HepG2 (cell line): ENCODE data around the gene SH2D3A. TPM values are rescaled to one million over a fixed set of nuclear protein-coding genes. Genes with fewer than 3 reads are reported as not detected.

Source experiments
- ATAC-seq: fragments of 200-7000 bp; cut with Tn5 transposase; 3 replicates; pipeline ENCODE4 v1.9.1; 2020; ENCODE audit warnings: mild to moderate bottlenecking, moderate library complexity
- BruUV-seq: library from RNA; stranded (reverse); fragments of 400-500 nt; replicated peaks from 2 replicates; lab custom pipeline; 2021; lab: Mats Ljungman, UMichigan
- CTCF ChIA-PET: fragments of 300-600 bp; formaldehyde crosslinking; extraction: SDS; loops from one replicate; lab custom pipeline; 2021; ENCODE audit warnings: low total read pairs, inconsistent platforms, low intra/inter-chr PET ratio; lab: Yijun Ruan, JAX
- POLR2A ChIA-PET: fragments of 350-600 bp; sonication (Branson Sonifier 250); formaldehyde crosslinking; loops from one replicate; lab custom pipeline; 2020; ENCODE audit warnings: antibody characterized with exemption, inconsistent platforms; lab: Yijun Ruan, JAX
- DNase-seq: peaks from one replicate; pipeline ENCODE4 v3.0.0-alpha.2; 2015; ENCODE audit warnings: low spot score
- FAIRE-seq: peaks from 3 replicates; lab custom pipeline; 2011; peaks lifted over from hg19 to GRCh38; lab: Jason Lieb, UNC
- H2AFZ ChIP-seq: one replicate; pipeline ENCODE4 v1.6.1; 2011; ENCODE audit warnings: low read length, inconsistent platforms
- H3K27ac ChIP-seq: fragments of 300-600 bp; 3 replicates; pipeline ENCODE4 v1.8.0; 2011; ENCODE audit warnings: mixed run types, mild to moderate bottlenecking, mixed read lengths, low read length, inconsistent platforms; ENCODE audit not compliant: insufficient read depth; ENCODE audit errors: extremely low read length
- H3K27me3 ChIP-seq, 2 experiments: fragments of 200-600 bp in 1 of 2; 2 replicates in 1 of 2; 3 replicates in 1 of 2; pipeline versions ENCODE4 v1.6.0 to v1.8.0; 2011; ENCODE audit warnings: low read length in 2 of 2, mild to moderate bottlenecking in 2 of 2, moderate library complexity in 2 of 2, inconsistent platforms in 1 of 2; ENCODE audit not compliant: insufficient read depth in 2 of 2, control insufficient read depth in 1 of 2
- H3K36me3 ChIP-seq, 2 experiments: fragments of 200-600 bp in 1 of 2; replicated peaks in 1 of 2; 2 replicates in 1 of 2; 3 replicates in 1 of 2; pipeline versions ENCODE4 v1.5.1 to v1.8.0; 2011; ENCODE audit warnings: low read length in 2 of 2, inconsistent platforms in 1 of 2; ENCODE audit not compliant: insufficient read depth in 2 of 2, control insufficient read depth in 1 of 2
- H3K4me1 ChIP-seq: 2 replicates; pipeline ENCODE4 v1.5.1; 2012; ENCODE audit warnings: low read length, inconsistent platforms; ENCODE audit not compliant: insufficient read depth
- H3K4me2 ChIP-seq: 2 replicates; pipeline ENCODE4 v1.6.0; 2011; ENCODE audit warnings: low read depth, low read length, inconsistent platforms
- H3K4me3 ChIP-seq, 3 experiments: fragments of 200-600 bp in 1 of 3; sonication (generic), shearing (Covaris generic) in 1 of 3; replicated peaks in 1 of 3; 2 replicates each; pipeline ENCODE4 v1.5.1; 2011 to 2016; ENCODE audit warnings: low read length in 3 of 3, inconsistent platforms in 2 of 3, low read depth in 2 of 3, mild to moderate bottlenecking in 2 of 3, control low read depth in 1 of 3, mixed read lengths in 1 of 3; ENCODE audit not compliant: insufficient read depth in 1 of 3
- H3K79me2 ChIP-seq: one replicate; pipeline ENCODE4 v1.6.1; 2011; ENCODE audit warnings: low read length, inconsistent platforms; ENCODE audit not compliant: insufficient read depth
- H3K9ac ChIP-seq: 2 replicates; pipeline ENCODE4 v1.6.0; 2011; ENCODE audit warnings: mild to moderate bottlenecking, low read depth, low read length, inconsistent platforms; ENCODE audit not compliant: insufficient read depth
- H3K9me3 ChIP-seq: 2 replicates; pipeline ENCODE4 v1.5.1; 2012; ENCODE audit warnings: mild to moderate bottlenecking, low read length
- H4K20me1 ChIP-seq: 2 replicates; pipeline ENCODE4 v1.6.0; 2011; ENCODE audit warnings: inconsistent platforms, mild to moderate bottlenecking, low read length, moderate library complexity; ENCODE audit not compliant: insufficient read depth
- E2F5 ChIP-seq: sonication (generic); formaldehyde crosslinking; conservative IDR thresholded peaks from 2 replicates; pipeline ENCODE4 v1.4.0; 2020; ENCODE audit warnings: missing genetic modification reagents
- HNF1A ChIP-seq, 2 experiments: sonication (generic) in 1 of 2; formaldehyde crosslinking in 1 of 2; IDR thresholded peaks; 2 replicates each; pipeline versions ENCODE4 v1.4.0 to v1.6.1; 2016 to 2020; ENCODE audit warnings: borderline replicate concordance in 1 of 2, low read depth in 1 of 2, mild to moderate bottlenecking in 1 of 2, missing genetic modification reagents in 1 of 2
- PHB2 ChIP-seq: fragments of 450-650 bp; IDR thresholded peaks from 2 replicates; pipeline ENCODE4 v1.6.1; 2018; ENCODE audit not compliant: partially characterized antibody
- PTBP1 ChIP-seq: fragments of 200-400 bp; formaldehyde crosslinking; IDR thresholded peaks from 2 replicates; pipeline ENCODE4 v1.6.1; 2018; ENCODE audit warnings: low read length, low read depth; ENCODE audit not compliant: poor library complexity, severe bottlenecking
- RBFOX2 ChIP-seq: fragments of 200-400 bp; formaldehyde crosslinking; IDR thresholded peaks from 2 replicates; pipeline ENCODE4 v1.6.1; 2017; ENCODE audit warnings: low read depth, mild to moderate bottlenecking, low read length
- SOX6 ChIP-seq, 2 experiments: fragments of 450-650 bp in 1 of 2; sonication (generic) in 1 of 2; formaldehyde crosslinking in 1 of 2; IDR thresholded peaks; 2 replicates each; pipeline versions ENCODE4 v1.4.0 to v1.6.1; 2017 to 2020; ENCODE audit warnings: antibody characterized with exemption in 1 of 2, mild to moderate bottlenecking in 1 of 2, missing genetic modification reagents in 1 of 2
- ZBTB1 ChIP-seq: sonication (generic); formaldehyde crosslinking; IDR thresholded peaks from 2 replicates; pipeline ENCODE4 v1.4.0; 2020; ENCODE audit warnings: missing genetic modification reagents, borderline replicate concordance
- ZBTB20 ChIP-seq: sonication (generic); formaldehyde crosslinking; IDR thresholded peaks from 2 replicates; pipeline ENCODE4 v1.8.1; 2023; ENCODE audit warnings: missing genetic modification reagents, low read depth, mild to moderate bottlenecking, borderline replicate concordance
- WGBS: methylation state at CpG from one replicate; pipeline ENCODE4 v1.1.6; 2017; ENCODE audit warnings: low lambda C conversion rate; 5-methylcytosine and 5-hydroxymethylcytosine counted together
- in situ Hi-C: cut with HindIII; loops from 2 replicates; pipeline ENCODE4 v1.10.0; 2017; ENCODE audit warnings: low pct_unique_long_range_greater_than_20kb; ENCODE audit not compliant: extremely low pct_ligation_motif_present
- intact Hi-C: fragments of 100-400 bp; cut with micrococcal nuclease; formaldehyde crosslinking; loops from one replicate; pipeline ENCODE4 v1.10.0; 2022; ENCODE audit not compliant: unreplicated experiment
- polyA plus RNA-seq, 8 experiments: library from polyadenylated mRNA; depleted of rRNA in 3 of 8; stranded (reverse) in 7 of 8; unstranded in 1 of 8; fragments of >200 nt; fragmentation: Illumina TruSeq in 4 of 8; extraction: Trizol in 4 of 8; gene quantifications; 2 replicates each; pipeline versions ENCODE4 v1.2.1 to v1.2.3, GENCODE V29; 2011 to 2016; ENCODE audit warnings: low read depth in 4 of 8, missing spikeins in 1 of 8, mixed read lengths in 1 of 8; ENCODE audit not compliant: insufficient read depth in 1 of 8
- total RNA-seq, 5 experiments: library from RNA; depleted of rRNA; stranded (reverse); fragments of >200 nt; fragmentation: Illumina TruSeq; extraction: Trizol; gene quantifications; 2 replicates each; pipeline ENCODE4 v1.2.3, GENCODE V29; 2016; ENCODE audit warnings: low read depth in 1 of 5

SH2D3A gene
- total and polyA plus RNA-seq, 2 of the 13 experiments (the other 11 are each of a cell fraction or from before 2014, with no cell fraction given), result 1.0 to 2.2 TPM

GRCh38 chr19:6733338-6734095 is 33.7 kb downstream of the SH2D3A start (continued):
- no peak for TF ChIP-seq E2F5 (CRISPR knock-in tag)
- TF ChIP-seq ZBTB20 (CRISPR knock-in tag), result peak; percentile 16; the same call in 1 of the 2 replicates
- TF ChIP-seq HNF1A (IDR thresholded peaks at IDR 0.05; ENCODE audit: low read depth), result no peak
- TF ChIP-seq HNF1A (CRISPR knock-in tag; IDR thresholded peaks at IDR 0.05; ENCODE audit: borderline replicate concordance), result 0 out of 2 replicates have a peak, but pooled peaks have one; percentile 10
- no peak for TF ChIP-seq ZBTB1 (CRISPR knock-in tag)

GRCh38 chr19:6732803-6733337 is 34.4 kb downstream of the SH2D3A start:
- Histone ChIP-seq H3K27ac (no peak overlapping the region), H2AFZ (no peak overlapping the region), H3K27me3 (no peaks in the 10 kb centered on the region), H3K4me1 (peaks cover 55% of the 10 kb centered on the region), H3K9me3 (no peaks in the 10 kb centered on the region), H3K9ac (no peak overlapping the region), H3K79me2 (peaks cover 14% of the 10 kb centered on the region), H3K36me3 (peaks cover 0 to 2% of the 10 kb centered on the region in 2 experiments; a peak in 2 of 5 replicates), H4K20me1 (no peaks in the 10 kb centered on the region), H3K4me3 (no peak overlapping the region), H3K4me2 (no peak overlapping the region)
- WGBS, result 99% methylated on average over 8 of the region's 21 CpGs
- FAIRE-seq (no peak), ATAC-seq (no peak), DNase-seq (no peak)
- CTCF ChIA-PET, result no interaction called here
- no TSS peak for BruUV-seq
- POLR2A ChIA-PET, result interaction anchor here (1.4 kb wide), 1 partner anchor 12 kb away, joined by 12 read pairs; the partner anchor contains the start of gene C3
- intact Hi-C loops, result loop anchor here (10.0 kb wide), 1 partner anchor 1142 kb away; the partner anchor contains the start of gene PRR36
- in situ Hi-C loops, result no loop called here
- no peak for TF ChIP-seq PHB2
- no peak for TF ChIP-seq SOX6 (IDR thresholded peaks at IDR 0.05)
- no peak for TF ChIP-seq SOX6 (CRISPR knock-in tag; IDR thresholded peaks at IDR 0.05)
- TF ChIP-seq PTBP1, result no peak
- no peak for TF ChIP-seq RBFOX2
